Ishikawa (cell line): ENCODE measurements around the gene SLIT3.

Source experiments
- CEBPB ChIP-seq: IDR thresholded peaks from 2 replicates; pipeline ENCODE4 v1.6.1; 2012
- CREB1 ChIP-seq: IDR thresholded peaks from 2 replicates; pipeline ENCODE4 v1.6.1; 2012; ENCODE audit warnings: low read depth
- EGR1 ChIP-seq: IDR thresholded peaks from 2 replicates; pipeline ENCODE4 v1.6.1; 2012
- EP300 ChIP-seq: IDR thresholded peaks from 2 replicates; pipeline ENCODE4 v1.6.1; 2012; ENCODE audit warnings: borderline replicate concordance
- TAF1 ChIP-seq: IDR thresholded peaks from 2 replicates; pipeline ENCODE4 v1.6.1; 2012; ENCODE audit warnings: low read depth, mild to moderate bottlenecking
- YY1 ChIP-seq: IDR thresholded peaks from 2 replicates; pipeline ENCODE4 v1.6.1; 2012; ENCODE audit warnings: low read depth
- ZBTB7A ChIP-seq: IDR thresholded peaks from 2 replicates; pipeline ENCODE4 v1.6.1; 2012; ENCODE audit warnings: low read depth
- TF ChIP-seq, protein P1 (sequence below): IDR thresholded peaks from 2 replicates; pipeline ENCODE4 v1.6.1; 2012; ENCODE audit warnings: low read depth, mild to moderate bottlenecking
- TF ChIP-seq, protein P2 (sequence below): IDR thresholded peaks from 2 replicates; pipeline ENCODE4 v1.6.1; 2012
- TF ChIP-seq, protein P3 (sequence below): IDR thresholded peaks from 2 replicates; pipeline ENCODE4 v1.6.1; 2012

GRCh38 chr5:168801567-168801966 is 499.4 kb downstream of the SLIT3 start:
- TF ChIP-seq EGR1 (no peak), EP300 (no peak), YY1 (no peak), CREB1 (no peak), TAF1 (no peak), ZBTB7A (no peak), CEBPB (no peak)
- TF ChIP-seq, protein P1, sequence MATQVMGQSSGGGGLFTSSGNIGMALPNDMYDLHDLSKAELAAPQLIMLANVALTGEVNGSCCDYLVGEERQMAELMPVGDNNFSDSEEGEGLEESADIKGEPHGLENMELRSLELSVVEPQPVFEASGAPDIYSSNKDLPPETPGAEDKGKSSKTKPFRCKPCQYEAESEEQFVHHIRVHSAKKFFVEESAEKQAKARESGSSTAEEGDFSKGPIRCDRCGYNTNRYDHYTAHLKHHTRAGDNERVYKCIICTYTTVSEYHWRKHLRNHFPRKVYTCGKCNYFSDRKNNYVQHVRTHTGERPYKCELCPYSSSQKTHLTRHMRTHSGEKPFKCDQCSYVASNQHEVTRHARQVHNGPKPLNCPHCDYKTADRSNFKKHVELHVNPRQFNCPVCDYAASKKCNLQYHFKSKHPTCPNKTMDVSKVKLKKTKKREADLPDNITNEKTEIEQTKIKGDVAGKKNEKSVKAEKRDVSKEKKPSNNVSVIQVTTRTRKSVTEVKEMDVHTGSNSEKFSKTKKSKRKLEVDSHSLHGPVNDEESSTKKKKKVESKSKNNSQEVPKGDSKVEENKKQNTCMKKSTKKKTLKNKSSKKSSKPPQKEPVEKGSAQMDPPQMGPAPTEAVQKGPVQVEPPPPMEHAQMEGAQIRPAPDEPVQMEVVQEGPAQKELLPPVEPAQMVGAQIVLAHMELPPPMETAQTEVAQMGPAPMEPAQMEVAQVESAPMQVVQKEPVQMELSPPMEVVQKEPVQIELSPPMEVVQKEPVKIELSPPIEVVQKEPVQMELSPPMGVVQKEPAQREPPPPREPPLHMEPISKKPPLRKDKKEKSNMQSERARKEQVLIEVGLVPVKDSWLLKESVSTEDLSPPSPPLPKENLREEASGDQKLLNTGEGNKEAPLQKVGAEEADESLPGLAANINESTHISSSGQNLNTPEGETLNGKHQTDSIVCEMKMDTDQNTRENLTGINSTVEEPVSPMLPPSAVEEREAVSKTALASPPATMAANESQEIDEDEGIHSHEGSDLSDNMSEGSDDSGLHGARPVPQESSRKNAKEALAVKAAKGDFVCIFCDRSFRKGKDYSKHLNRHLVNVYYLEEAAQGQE, result no peak
- TF ChIP-seq, protein P2, sequence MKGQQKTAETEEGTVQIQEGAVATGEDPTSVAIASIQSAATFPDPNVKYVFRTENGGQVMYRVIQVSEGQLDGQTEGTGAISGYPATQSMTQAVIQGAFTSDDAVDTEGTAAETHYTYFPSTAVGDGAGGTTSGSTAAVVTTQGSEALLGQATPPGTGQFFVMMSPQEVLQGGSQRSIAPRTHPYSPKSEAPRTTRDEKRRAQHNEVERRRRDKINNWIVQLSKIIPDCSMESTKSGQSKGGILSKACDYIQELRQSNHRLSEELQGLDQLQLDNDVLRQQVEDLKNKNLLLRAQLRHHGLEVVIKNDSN, result no peak
- TF ChIP-seq, protein P3, sequence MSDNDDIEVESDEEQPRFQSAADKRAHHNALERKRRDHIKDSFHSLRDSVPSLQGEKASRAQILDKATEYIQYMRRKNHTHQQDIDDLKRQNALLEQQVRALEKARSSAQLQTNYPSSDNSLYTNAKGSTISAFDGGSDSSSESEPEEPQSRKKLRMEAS, result no peak
